ENCODE data around the gene ANTKMT. TPM values are rescaled to one million over a fixed set of nuclear protein-coding genes. Genes with fewer than 3 reads are reported as not detected.

The ANTKMT gene
- total and polyA plus RNA-seq, 2 donors (not counting 3 experiments of a cell fraction or from before 2014, with no cell fraction given): 26.1 to 27.9 TPM

DNA sequence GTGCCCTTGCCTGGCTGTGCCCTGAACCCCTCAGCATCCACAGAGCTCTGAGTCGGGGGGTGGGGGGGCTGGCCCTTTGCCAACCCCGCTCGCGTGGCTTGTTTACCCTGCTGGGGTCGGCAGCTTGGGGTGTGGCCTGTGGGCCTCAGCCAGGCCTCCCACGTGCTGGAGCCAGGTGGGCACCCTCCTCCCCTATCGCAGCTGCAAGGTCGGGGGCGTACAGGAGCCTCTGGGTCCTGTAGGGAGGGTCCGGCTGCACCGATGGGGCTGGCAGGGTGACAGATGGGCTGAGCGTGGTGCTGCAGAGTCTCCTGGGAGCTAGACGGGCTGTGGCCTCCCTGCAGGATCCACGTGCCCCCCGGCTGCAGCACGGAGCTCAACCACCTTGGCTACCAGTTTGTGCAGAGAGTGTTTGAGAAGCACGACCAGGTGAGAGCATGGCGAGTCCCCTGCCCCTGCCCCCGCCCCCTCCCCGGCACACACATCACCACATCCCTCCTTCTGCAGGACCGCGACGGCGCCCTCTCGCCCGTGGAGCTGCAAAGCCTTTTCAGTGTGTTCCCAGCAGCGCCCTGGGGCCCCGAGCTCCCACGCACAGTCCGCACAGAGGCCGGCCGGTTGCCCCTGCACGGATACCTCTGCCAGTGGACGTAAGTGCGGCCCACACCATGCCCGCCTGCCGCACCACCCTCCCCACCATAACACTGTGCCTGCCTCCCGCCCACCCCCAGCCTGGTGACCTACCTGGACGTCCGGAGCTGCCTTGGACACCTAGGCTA is 49.4 kb upstream of the ANTKMT start:
- Histone ChIP-seq H3K27ac (ENCODE audit: insufficient read depth, low read depth, low read length) (no peak overlapping the region), H3K4me3 (replicated peaks in 1 of 3; ENCODE audit: insufficient read depth in 1 of 3, low read depth in 1 of 3, low read length in 3 of 3) (no peak overlapping the region), H3K36me3 (ENCODE audit: control insufficient read depth in 2 of 2, extremely low read depth in 1 of 2, insufficient read depth in 2 of 2, low read length in 2 of 2) (peaks cover 5 to 35% of the 10 kb centered on the region in 2 experiments), H3K9me1 (replicated peaks; ENCODE audit: control insufficient read depth, extremely low read depth, insufficient read depth, low read length) (no peaks in the 10 kb centered on the region), H3K9ac (replicated peaks; ENCODE audit: extremely low read depth, insufficient read depth, low read length) (no peak overlapping the region), H3K79me2 (ENCODE audit: control insufficient read depth, insufficient read depth, low read length) (peaks cover 18% of the 10 kb centered on the region), H3K9me3 (replicated peaks; ENCODE audit: control insufficient read depth, insufficient read depth, low read length) (no peaks in the 10 kb centered on the region), H2AFZ (ENCODE audit: low read depth, low read length) (no peak overlapping the region), H3K4me2 (ENCODE audit: insufficient read depth, low read length) (no peak overlapping the region), H3K27me3 (ENCODE audit: control insufficient read depth in 2 of 2, insufficient read depth in 2 of 2, low read length in 2 of 2) (no peaks in the 10 kb centered on the region), H3K4me1 (ENCODE audit: control insufficient read depth, extremely low read depth, insufficient read depth, low read length) (no peaks in the 10 kb centered on the region), H4K20me1 (replicated peaks; ENCODE audit: control insufficient read depth, extremely low read depth, insufficient read depth, low read length) (no peaks in the 10 kb centered on the region)
- TF ChIP-seq, protein P1, sequence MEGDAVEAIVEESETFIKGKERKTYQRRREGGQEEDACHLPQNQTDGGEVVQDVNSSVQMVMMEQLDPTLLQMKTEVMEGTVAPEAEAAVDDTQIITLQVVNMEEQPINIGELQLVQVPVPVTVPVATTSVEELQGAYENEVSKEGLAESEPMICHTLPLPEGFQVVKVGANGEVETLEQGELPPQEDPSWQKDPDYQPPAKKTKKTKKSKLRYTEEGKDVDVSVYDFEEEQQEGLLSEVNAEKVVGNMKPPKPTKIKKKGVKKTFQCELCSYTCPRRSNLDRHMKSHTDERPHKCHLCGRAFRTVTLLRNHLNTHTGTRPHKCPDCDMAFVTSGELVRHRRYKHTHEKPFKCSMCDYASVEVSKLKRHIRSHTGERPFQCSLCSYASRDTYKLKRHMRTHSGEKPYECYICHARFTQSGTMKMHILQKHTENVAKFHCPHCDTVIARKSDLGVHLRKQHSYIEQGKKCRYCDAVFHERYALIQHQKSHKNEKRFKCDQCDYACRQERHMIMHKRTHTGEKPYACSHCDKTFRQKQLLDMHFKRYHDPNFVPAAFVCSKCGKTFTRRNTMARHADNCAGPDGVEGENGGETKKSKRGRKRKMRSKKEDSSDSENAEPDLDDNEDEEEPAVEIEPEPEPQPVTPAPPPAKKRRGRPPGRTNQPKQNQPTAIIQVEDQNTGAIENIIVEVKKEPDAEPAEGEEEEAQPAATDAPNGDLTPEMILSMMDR (IDR thresholded peaks at IDR 0.05; ENCODE audit: extremely low read depth in 1 of 2, insufficient read depth in 1 of 2, low read depth in 1 of 2, low read length in 2 of 2): no peak
- TF ChIP-seq MYC (IDR thresholded peaks at IDR 0.05; ENCODE audit: low read depth, low read length): no peak
- TF ChIP-seq FOS (IDR thresholded peaks at IDR 0.05; ENCODE audit: borderline replicate concordance, insufficient read depth, low read length): no peak
- no peak for TF ChIP-seq JUN (IDR thresholded peaks at IDR 0.05; ENCODE audit: borderline replicate concordance, insufficient read depth, insufficient read length, low read depth)
- TF ChIP-seq GATA2 (IDR thresholded peaks at IDR 0.05; ENCODE audit: insufficient read depth, insufficient read length, low read depth, low read length): no peak
- TF ChIP-seq POLR2AphosphoS5 (IDR thresholded peaks at IDR 0.05; ENCODE audit: insufficient read depth, low read depth, low read length): no peak
- TF ChIP-seq, protein P2, sequence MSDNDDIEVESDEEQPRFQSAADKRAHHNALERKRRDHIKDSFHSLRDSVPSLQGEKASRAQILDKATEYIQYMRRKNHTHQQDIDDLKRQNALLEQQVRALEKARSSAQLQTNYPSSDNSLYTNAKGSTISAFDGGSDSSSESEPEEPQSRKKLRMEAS (IDR thresholded peaks at IDR 0.05; ENCODE audit: insufficient read depth, insufficient read length): no peak
- TF ChIP-seq POLR2A (IDR thresholded peaks at IDR 0.05; ENCODE audit: low read depth, low read length): no peak
- no peak for TF ChIP-seq EZH2 (IDR thresholded peaks at IDR 0.05; ENCODE audit: borderline replicate concordance, low read depth, low read length, severe bottlenecking)
- intact Hi-C loops (cut with micrococcal nuclease) (no loop called here), dilution Hi-C loops (cut with MboI; ENCODE audit: extremely low pct_ligation_motif_present, low sequenced_read_pairs) (no loop called here)
- no peak for DNase-seq (ENCODE audit: low read depth, low spot score)
- BruUV-seq (replicated peaks): no TSS peak
- ChIA-PET CTCF (no interaction called here), POLR2A (no interaction called here)
- no peak for FAIRE-seq

Data from endothelial cell of umbilical vein (primary cell).